HG03469 (cell line): ENCODE measurements around the gene CA11.
"Not testable (repeated sequence)": the region's sequence is repeated elsewhere in the genome, so short reads cannot be mapped to it uniquely, and the experiment has no call there.

Experiments used
- ATAC-seq: cut with Tn5 transposase; IDR thresholded peaks from one replicate; pipeline ENCODE4 v1.9.1; 2021; ENCODE audit warnings: mild to moderate bottlenecking, moderate library complexity, moderate number of reproducible peaks; ENCODE audit not compliant: unreplicated experiment

CA11 gene

DNA sequence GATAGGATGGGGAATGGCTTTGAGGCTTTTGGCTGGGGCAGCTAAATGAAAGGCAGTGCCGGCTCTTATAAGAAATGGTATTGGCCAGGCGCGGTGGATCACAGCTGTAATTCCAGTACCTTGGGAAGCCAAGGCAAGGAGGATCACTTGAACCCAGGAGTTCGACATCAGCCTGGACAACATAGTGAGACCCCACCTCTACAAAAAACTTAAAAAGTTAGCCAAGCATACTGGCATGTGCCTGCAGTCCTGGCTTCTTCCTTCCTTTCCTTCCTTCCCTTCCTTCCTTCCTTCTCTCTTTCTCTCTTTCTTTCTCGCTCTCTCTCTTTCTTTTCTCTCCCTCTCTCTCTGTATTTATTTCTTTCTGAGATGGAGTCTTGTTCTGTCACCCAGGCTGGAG lies 3.1 kb downstream of the CA11 start:
- no peak for ATAC-seq

DNA sequence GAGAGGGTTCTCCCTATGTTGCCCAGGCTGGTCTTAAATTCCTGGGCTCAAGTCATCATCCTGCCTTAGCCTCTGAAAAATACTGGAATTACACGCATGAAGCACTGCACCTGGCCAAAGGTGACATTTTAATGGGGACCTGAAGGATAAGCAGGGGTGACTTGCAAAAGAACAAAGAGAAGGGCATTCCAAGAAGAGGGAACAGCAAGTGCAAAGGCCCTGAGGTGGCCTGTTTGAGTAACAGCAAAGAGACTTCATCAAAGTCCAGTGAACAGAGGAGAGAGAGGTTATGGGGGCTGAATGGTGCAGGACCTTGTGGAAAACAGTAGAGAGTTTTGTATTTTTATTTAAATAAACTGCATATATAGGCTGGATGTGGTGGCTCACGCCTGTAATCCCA lies 4.1 kb downstream of the CA11 start:
- no peak for ATAC-seq

DNA sequence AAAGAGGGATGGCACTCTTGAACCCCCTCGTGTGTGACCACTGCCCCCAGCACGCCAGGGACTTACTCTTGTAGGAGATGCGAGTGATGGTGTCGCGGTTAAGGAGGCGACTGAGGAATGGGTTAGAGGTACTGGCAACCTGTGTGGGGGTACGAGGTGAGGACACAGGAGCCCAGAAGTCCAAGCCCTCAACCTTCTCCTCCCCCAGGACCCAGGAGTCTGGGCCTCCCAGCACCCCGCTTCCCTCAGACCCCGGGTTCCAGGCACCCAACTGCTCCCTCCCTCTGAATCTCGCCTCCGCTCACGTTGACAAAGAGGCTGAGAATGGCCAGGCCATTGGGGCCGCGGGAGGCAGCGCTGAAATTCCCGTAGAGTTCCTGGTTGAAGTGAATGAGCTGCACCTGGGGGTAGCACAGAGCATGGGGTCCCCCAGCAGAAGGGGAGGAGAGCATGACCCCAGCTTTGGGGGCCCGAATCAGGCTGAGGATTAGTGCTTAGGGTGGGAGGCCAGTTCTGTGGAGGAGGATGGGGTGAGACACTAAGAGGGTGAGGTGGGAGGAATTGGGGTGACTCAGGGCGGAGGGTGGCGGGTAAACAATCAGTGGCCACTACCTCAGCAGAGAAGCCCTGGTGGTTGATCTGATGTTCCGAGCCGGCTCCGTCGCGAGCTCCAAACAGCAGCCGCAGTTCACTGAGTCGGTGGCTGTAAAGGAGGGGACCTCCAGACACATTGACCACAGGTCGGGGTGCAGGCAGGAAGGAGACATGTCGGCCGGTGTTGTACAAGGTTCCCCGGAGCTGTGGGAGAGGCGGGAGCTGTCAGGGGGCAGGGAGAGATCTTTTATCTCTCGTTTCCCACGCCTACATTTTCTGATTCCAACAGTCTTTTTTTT lies 6.3 kb downstream of the CA11 start:
- ATAC-seq = no peak

DNA sequence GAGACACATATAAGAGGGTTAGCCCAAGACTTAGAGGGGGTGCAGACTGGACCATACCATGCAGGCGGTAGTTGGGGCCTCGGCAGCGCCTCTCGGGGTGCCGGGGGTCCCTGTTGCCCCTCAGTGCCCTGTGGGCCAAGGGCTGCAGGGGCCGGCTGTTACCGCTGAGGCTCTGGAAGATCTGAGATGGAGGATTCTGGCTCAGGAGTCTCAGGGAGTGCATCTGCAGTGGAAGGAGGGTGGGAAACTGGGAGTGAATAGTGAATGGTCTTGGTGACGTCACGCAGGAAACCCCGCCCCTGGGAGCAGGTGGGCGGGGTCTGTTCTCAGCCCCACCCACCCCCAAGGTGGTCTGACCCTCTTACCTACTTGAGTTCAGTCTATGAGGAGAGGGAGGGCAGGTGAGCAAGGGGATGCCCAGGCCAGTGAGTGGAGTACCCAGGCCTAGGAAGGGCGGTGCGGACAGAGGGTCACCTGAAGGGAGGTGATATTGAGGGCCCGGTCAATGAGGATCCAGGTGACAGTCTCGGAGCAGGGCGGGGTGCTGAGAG lies 7.1 kb downstream of the CA11 start:
- ATAC-seq = no peak

DNA sequence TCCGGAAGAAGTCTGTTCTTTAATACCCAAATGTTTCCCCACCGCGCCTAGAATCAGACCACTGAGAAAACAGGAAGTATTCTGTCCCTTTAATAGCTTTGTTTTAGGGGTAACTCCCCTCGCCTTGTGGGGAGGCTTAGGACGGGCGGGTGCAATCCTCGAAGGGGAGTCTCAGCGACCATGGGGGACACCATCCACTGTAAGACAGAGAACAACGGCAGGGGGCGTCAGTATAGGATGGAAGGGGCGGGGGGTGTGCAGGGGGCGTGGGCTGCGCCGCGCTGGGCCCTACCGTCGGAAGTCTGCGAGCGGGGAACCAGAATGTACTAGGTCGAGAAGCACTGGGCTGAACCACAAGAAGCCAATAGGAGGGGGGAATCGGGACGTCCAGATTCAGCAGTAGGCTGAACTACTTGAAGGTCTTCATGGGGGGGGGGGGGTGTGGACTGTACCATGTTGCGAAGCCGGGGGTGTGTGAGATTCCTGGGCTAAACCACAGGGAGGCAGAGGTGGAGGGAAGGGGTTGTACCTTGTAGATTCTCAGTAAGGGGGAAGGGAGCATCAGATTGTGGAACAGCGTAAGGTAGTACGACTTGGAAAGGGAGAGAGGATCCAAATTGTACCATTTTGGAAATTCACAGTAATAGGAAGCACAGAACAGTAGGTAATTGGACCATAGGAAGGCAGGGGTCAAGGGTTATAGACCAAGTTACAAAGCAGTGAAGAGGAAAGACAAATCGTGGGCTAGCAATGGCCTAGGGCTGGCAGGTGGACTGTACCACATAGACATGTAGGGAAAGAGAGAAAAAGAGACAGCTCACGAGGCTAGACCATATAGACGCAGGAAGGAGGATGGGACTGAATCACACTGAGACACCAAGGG lies 7.8 kb downstream of the CA11 start:
- no peak for ATAC-seq

DNA sequence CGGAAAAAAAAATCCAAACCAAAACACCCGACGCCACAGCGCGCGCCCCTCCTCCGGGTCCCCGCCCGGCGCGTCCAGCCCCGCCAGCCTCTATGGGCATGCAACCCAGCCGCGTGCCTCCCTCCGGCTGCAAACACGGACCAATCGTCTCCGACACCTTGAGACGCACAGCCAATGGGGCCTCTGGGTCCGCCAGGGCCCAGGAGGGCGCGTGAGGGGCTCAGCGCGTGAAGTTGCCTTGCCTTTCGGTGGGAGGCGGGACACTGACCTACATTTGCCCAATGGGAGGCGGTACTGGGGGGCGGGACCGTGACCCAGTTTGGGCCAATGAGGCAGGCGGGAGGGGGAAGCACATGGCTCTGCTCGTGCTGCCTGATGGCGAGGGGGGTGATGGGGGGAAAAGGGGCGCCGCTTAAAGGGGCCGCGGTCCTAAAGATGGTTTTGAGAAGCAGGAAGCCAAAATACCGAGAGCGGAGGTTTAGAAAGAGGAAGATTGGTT lies 8.5 kb downstream of the CA11 start:
- ATAC-seq = peak; percentile 59

DNA sequence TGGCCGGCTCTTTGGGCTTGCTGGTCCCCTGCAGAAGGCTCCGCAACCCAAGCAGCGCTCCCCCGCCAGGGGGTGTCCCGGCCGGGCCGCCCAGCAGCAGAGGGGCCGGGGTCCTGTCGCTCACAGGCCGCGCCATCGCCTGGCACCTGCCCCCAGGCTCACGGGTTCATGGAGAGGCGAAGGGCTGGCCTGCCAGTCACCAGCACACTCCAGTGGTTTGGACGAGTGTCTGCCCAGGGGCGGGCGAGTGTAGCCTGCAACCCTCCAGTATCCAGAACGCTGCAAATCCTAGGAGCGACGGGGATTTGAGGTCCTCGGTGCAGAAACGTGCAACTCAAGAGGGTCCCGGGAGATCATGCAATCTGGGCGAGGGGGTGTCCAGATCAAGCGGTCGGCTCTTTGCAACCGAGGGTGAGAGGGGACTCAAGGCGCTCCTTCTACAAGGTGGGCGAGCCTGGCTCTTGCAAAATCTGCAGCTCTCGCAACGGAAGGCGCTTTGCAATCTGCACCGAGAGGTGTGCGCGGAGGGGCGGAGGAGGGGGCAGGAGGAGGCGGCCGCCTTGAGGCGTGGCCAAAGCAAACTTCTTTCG lies 9.0 kb downstream of the CA11 start, which contains the start of gene DBP:
Gene DBP (minus strand): TSS at position 521 of the 590 bp plus-strand sequence. CDS start 385 bp downstream, at position 136.
- ATAC-seq = no peak

DNA sequence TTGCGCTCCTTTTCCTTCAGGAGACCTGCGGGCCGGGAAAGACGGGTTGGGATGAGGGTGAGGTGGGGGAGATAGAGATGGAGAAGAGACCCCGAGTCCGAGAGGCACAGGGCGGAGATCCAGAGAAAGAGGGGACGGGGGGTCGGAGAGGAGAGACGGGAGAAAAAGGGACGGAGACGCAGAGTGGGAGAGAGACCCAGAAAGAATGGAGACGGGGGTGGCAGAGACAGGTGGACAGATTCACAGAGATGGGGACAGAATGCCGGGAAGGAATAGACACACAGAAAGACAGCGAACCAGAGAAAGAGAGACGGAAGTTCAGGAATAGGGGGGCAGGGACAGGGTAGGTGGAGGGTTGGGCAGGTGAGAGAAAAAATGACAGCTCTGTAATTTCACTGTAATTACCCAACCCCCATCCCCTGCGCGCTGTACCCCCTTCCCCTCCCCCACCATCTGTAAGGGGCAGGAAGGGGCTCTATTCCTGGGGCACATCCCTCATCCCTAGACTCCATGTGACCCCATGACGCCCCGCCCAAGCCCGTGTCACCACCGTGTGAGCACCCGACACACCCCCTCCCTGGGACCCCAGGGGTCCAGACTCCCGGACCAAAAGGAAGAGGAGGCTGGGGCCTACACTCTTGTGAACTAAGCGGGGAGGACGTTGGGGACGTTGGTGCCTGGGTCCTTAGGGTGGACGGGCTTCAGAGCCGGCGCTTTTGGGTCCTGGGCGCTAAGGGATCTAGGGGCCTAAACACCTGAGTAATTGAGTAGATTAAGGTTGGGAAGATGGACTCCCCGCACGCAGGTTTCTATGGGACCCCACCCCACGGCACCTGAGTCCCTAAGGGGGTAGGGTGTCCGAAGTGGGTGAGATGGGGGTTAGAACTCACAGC lies 9.8 kb downstream of the CA11 start:
- ATAC-seq = no peak

DNA sequence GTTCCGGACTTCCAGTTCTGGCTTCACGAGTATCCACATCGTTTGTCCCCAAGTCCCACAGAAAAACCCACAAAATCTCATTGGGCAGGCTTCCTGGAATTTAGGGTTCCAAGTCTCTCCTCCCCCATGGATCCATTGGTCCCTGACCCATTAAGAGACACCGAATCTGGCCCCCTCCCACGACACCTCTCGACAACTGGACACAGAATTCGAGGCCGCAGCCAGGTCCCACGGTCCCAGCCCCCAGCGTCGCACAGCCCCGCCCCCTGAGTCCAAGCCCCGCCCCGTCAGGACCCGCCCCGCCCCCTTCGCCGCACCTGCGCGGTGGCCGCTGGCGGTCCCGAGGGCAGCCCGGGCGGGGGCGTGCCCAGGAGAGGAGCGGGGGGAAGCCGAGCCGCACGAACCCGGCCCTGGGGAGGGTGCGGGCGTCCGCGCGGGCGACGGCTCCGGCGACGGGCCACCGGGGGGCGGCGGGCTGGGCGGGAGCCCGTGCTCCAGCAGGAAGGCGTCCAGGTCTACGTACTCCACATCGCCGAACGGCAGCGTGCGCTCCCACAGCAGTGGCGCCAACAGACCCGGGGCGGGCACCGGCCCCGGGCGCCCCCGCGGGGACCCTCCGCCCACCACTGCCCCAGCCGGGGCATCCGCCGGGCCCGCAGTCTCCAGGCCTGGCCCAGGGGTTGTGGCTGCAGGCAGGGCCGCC lies 10.6 kb downstream of the CA11 start:
- no peak for ATAC-seq

DNA sequence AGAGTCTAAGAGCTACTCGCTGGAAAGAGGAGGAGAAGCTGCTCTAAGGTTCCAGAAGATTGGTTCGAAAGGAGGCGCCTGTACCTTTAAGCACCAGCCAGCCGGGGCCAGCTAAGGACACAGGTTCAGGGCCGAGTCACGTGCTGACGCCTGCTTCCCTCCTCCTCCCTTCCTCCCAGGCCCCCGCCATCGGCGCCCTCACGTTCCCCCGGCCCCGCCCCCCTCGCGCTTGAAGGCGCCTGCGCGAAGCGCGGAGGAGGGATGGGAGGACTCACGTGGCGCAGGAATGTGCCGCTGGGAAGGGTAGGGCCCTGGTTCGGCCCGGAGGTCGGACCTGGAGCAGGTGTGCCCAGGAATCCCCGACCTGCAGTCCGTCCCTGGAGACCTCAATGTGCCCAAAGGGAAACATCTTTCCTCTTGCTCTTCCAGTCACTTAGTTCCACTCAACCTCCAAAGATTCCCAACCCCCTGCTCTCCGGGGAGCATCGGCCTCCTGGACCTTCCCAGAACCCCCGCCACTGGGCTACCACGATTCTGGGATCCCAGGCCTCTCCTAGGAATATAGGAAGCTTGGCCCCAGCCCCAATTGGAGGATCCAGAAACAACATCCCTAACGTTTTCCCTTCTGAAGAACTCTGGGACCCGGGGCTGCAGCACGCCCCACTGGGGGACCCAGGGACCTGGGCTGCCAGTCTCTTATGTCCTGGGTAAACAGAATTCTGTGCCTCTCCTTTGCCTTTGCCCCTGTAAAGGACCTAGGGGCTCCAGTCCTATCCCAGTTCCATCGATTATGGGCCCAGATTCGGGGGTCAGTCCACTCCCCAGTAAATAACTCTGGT lies 11.3 kb downstream of the CA11 start:
- no peak for ATAC-seq

DNA sequence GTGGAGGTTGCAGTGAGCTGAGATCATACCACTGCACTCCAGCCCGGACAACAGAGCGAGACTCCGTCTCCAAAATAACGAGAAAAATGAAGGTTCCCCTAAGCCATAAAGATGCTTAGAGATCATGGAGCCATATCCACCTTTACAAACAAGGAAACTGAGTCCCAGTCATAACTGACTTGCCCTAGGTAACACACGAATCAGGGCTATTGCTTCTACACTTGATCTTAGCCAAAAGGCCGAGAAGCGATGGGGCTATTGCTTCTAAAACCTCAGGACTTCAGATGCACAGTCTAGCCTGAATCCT lies 12.0 kb downstream of the CA11 start:
- no peak for ATAC-seq

DNA sequence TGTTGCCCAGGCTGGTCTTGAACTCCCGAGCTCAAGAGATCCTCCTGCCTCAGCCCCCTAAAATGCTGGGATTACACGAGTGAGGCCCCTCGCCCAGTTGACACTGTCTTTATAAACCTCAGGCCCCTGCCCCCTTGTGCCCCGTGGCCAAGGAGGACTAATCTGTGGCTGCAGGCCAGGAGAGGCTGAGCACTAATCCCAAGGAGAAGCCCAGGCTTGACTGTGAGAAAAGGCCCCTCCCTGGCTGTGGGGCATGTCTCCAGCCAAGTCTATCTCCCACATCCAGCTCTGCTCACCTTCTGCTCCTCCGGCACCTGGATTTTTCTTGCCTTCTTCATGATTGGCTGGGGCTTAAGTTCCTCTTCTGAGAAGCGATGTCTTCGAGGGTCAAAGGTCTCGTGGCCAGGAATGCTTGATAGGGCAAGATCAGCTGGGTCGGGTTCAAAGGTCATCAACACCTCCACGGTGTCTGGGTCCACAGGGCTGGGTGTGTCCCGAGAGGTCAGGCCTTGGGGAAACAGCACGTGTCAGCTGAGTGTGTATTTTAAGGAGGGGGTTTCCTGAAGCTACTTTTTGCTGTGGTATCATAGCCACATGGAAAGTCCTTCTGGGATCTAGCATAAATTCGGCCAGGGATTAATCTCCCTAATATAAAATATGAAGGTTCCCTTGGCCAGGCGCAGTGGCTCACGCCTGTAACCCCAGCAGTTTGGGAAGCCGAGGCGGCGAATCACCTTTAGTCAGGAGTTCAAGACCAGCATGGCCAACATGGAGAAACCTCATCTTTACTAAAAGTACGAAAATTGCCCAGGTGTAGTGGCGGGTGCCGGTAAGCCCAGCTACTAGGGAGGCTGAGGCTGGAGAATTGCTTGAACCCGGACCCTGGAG lies 12.6 kb downstream of the CA11 start:
- no peak for ATAC-seq

DNA sequence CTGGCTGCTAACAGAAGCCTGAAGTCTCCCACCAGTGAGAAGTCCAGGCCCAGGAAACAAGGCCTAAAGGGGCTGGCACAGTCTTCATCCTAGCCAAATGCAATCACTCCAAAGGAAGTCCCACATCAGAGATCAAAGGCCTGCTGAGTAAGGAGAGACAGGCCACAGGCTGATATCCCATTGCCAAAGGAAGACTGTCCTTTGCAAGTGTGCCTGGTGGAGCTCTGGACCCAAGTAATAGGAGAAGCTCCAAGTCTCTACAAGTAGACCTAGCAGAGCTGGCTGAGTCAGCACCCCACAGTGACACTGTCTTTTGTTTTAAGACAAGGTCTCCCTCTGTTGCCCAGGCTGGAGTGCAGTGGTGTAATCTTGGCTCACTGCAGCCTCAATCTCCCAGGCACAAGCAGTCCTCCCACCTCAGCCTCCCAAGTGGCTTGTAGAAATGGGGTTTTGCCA lies 13.3 kb downstream of the CA11 start:
- ATAC-seq = no peak

DNA sequence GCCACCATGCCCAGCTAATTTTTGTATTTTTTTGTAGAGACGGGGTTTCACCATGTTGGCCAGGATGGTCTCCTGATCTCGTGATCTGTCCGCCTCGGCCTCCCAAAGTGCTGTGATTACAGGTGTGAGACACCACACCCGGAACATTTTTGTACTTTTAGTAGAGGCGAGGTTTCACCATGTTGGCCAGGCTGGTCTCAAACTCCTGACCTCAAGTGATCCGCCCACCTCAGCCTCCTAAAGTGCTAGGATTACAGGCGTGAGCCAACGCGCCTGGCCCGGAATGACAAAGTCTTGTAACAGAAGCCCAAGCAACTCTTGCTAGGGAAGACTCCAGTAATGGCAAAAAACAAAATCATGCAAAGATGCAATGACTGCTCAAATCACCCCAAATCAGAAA lies 13.7 kb downstream of the CA11 start:
- not testable (repeated sequence) for ATAC-seq

DNA sequence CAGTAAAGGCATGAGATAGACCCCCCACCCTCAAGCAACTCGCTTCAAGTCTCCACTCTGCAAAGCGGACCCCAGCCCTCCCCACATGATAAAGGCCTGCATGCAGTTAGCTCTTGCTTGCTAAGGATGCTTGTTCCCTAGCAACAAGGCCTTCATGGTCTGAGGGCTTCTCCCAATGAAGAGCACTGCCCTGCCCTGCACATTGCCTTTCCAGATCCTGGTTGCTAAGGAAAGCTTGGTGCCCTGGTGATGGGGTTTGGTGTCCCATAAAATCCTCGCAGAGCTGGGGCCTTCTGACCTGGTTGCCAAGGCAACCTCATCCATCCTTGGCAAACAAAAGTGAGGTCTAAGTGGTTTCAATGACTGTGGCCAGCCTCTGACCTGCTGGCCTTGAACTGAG lies 14.8 kb downstream of the CA11 start:
- no peak for ATAC-seq

DNA sequence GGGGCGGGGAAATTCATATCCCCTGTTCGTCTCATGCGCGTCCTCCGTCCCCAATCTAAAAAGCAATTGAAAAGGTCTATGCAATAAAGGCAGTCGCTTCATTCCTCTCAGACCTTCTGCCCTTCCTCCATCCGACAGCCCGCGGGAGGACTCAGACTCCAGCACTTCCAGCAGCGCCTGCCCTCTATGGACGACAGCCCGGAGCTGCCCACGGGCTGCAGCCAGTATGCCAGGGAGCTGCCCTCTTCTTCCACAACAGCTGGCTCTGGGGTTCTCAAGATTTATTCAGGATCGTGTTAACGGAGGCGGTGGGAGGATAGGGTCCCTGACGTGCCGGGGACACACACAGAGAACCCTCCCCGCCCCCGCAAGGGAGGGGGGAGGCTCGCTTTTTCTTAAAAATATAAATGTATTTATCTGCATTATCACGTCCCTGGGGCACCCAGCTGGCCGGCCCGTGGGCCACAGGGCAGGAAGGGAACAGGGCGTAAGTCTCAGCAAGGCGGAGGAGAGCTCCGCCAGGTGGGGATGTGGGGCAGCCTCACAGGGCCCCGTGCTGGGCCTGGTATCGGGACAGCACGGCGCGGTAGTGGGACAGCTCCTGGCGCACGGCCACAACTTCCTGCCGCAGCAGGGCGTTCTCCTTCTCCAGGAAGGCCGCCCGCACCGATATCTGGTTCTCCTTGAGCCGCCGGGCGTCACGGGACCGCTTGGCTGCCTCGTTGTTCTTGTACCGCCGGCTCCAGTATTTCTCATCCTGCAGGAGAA lies 15.5 kb downstream of the CA11 start:
- no peak for ATAC-seq
